Renal cortical epithelial cell (primary cell): ENCODE measurements around the gene CHMP4A. TPM values are rescaled to one million over a fixed set of nuclear protein-coding genes. Genes with fewer than 3 reads are reported as not detected.
"Not testable (repeated sequence)": the region's sequence is repeated elsewhere in the genome, so short reads cannot be mapped to it uniquely, and the experiment has no call there.

Experiments
- DNase-seq: peaks from one replicate; pipeline ENCODE4 v3.0.0-alpha.2; 2011; ENCODE audit warnings: low read depth
- total RNA-seq: library from RNA; depleted of rRNA; stranded (reverse); fragments of >200 nt; gene quantifications from 2 replicates; pipeline ENCODE4 v1.2.3, GENCODE V29; 2014

CHMP4A gene
- total RNA-seq, 1 donor from 2014 or later: 65.1 TPM

DNA sequence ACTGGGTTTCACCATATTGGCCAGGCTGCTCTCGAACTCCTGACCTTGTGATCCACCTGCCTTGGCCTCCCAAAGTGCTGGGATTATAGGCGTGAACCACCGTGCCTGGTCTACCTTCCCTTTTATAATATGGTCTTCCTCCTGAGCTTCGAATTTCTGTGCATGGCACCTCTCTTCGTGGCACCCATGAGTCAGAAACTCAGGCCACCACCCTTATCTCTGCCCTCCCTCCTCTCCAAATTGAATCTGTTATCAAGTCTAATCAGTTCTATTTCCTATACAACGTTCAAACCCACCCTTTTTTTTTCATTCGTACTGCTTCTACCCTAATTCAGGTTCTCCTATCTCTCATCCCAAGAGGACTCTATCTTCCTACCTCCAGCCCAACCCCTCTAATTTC, 34.1 kb upstream of the CHMP4A start:
- no peak for DNase-seq

DNA sequence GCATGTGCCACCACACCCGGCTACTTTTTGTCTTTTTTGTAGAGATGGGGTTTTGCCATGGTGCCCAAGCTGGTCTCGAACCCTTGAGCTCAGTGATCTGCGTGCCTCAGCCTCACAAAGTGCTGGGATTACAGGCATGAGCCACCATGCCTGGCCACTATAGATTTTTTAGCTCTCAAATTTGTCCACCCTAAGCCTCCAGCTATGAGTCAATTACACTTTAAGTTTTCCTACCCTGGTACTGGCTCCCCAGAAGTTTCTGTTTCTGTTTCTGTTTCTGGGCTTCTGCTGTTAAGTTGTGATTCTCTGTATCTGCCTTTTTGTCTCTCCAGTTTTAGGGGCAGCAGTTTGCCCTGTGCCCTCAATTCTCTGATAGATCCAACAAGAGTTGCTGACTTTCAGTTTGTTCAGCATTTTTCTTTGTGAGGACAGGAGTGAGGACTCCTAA, 33.5 kb upstream of the CHMP4A start:
- DNase-seq: no peak

DNA sequence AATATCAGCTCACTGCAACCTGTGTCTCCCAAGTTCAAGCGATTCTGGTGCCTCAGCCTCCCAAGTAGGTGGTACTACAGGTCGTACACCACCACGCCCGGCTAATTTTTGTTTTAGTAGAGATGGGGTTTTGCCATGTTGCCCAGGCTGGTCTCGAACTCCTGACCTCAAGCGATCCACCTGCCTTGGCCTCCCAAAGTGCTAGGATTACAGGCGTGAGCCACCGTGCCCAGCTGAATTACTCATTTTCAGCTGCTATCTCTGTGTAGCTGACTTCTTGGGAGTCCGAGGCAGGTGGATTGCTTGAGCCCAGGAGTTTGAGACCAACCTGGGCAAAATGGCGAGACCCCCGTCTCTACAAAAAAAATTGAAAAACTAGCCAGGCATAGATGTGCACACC, 32.1 kb upstream of the CHMP4A start:
- DNase-seq: not testable (repeated sequence)

DNA sequence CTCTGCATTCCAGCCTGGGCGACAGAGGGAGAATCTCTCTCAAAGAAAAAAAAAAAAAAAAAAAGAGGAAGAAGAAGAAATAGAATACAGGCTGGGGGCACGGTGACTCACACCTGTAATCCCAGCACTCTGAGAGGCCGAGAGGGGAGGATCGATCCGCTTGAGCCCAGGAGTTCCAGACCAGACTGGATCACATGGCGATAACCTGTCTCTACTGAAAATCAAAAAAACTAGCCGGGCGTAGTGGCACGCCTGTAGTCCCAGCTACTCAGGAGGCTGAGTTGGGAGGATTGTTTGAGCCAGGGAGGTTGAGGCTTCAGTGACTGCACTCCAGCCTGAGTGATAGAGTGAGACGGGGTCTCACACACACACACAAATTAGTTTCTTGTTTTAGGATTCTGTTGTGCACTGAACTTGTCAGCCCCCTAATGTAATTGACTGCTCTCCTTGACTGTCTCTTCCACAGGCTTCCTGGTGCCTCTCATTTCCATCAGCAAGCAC, 30.1 kb upstream of the CHMP4A start:
- peak; percentile 9 for DNase-seq

DNA sequence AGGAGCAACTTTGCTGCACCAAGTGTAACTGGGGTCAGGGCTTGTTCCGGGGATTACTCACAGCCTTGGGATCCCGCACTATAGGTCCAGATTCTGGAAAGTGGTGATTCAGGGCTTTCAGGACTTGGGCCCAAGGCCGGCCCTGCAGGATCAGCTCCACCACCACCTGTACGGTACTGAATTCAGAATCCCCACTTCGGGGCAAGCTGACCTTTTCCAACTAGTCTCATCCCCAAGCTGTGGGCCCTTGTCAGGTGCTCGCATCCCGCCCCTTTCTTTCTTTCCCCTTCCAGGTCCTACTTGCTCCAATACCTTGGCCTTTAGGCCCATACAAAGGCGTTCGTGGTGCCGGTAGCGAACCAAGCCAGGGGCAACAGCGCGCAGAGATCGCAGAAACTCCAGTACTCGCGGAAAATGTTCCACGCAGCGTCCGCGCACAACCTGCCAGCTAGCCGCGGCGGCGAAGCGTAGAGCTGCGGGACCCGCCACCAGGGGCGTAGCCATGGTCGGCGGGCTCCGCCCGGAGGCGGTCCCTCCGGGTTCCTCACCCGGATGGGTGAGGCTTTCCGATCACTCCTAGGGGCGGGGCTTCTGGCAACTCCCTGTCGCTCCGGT, 28.6 kb upstream of the CHMP4A start:
- peak; percentile 80 for DNase-seq

DNA sequence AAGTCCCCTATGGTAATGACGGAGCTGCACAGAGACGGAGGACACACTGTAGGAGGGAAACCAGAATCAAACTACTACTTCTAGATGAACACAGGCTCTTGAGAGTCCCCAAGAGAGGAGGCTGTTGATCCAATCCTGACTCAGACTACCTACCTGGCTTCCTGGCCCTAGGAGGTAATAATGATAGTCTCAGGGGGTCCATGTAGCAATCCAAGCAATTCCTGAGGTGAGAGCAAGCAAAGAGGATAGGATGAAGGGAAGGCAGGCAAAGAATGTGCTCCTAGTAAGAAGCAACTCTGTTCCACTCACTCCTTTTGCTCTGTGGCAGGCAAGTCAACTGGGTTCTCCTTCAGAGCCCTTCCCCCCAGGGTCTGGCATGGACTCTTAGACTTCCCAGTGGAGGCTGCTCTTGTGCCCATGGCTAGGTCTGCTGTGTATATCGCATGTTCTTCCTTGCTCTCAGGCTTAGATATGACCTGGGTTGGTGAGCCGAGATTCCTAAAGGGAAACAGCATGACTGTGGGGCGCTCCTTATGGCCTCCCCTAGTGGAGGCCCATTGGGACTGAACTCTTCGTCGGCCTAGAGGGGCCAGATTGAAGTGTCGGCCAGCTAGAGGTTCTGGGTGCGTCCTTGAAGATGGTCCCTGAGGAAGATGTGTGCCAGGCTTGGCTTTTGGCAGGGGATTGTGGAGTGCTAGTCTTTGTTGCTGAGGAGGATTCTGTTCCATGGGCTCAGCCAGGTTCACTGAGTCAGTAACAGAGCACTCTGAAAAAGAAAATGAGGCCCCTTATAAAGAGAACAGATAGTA, 27.0 kb upstream of the CHMP4A start:
- DNase-seq: no peak

DNA sequence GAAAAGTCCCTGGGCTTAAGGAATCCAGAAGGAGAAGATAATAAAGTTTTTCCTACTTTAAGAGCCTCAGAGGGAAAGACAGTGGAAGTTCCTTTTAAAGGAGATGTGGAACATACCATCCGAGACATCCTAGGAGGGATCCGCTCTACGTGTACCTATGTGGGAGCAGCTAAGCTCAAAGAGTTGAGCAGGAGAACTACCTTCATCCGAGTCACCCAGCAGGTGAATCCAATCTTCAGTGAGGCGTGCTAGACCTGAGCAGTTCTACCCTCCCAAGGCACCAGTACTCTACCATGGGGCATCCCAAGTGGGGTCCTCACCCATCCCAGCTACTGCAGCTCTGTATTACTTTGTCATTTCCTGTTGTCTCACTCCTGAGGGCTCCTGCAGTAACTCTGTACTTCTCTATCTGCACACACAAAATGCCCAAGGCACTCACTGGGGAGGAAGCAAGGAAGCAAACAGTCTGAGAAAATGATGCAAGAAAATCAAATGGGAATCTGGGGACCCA, 25.3 kb upstream of the CHMP4A start:
- DNase-seq: no peak

DNA sequence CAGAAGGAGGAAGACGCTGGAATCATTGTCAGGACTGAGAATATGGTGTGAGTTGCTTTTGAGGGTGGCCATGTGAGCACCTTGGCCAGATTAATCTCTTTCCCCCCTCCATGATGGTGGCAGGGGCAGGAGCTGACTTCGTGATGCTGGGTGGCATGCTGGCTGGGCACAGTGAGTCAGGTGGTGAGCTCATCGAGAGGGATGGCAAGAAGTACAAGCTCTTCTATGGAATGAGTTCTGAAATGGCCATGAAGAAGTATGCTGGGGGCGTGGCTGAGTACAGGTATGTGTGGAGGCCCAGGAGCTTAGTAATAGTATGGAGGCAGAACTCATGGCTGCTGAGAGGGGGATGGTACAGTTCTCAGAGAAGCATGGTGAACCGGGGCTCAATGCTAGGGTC, 24.8 kb upstream of the CHMP4A start:
- peak; percentile 33 for DNase-seq

DNA sequence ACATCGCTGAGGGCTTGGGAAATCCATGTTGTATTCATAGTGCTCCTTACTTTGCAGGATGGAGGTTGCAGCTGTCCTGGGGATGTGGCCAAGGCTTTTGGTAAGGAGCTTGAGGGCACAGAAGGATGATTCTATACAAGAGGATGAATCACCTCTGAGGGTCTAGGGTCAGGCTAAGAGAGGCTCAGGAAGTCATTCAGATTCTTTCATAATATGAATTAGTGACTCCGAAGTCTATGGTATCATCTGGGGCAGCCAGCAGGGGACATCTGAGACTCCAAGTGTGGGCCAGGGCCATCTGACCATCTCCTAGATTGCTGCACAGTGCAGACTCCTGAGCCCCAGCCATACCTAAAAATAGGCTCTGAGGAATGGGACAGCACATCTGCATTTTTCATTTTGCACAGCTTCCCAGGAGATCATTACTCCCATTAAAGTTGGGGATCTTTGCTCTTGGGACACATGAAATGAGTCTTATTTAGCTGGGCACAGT, 24.2 kb upstream of the CHMP4A start:
- DNase-seq: no peak

DNA sequence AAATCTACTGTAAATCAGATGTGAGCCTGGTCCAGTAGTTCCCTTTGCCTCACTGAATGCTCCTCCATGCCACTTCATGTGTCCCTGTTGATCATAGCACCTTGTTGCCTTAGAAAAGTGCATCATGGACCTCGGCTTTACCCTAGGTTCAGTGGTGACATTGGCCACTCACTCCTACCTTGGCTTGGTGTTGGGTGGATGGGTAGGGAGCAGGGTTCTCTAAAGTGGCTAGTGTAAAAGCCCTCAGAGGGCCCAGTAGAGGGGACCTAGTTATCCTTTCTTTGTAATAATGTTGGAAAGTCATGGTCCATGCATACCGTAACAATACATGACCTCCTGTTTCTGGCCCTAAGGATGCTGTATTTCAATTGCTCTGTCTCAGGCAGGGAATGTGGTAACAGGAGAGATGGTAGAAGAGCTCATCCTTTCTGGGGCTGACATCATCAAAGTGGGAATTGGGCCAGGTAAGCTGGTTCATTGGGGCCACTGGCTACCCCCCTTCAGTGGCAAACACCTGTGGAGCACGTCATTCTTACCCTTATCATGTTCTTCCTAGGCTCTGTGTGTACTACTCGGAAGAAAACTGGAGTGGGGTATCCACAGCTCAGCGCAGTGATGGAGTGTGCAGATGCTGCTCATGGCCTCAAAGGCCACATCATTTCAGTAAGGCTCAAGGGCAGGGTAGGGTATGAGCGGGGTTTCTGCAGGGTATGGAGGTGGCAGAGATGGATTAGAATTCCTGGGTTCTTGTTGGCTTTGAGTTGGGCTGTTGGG, 23.6 kb upstream of the CHMP4A start:
- no peak for DNase-seq

DNA sequence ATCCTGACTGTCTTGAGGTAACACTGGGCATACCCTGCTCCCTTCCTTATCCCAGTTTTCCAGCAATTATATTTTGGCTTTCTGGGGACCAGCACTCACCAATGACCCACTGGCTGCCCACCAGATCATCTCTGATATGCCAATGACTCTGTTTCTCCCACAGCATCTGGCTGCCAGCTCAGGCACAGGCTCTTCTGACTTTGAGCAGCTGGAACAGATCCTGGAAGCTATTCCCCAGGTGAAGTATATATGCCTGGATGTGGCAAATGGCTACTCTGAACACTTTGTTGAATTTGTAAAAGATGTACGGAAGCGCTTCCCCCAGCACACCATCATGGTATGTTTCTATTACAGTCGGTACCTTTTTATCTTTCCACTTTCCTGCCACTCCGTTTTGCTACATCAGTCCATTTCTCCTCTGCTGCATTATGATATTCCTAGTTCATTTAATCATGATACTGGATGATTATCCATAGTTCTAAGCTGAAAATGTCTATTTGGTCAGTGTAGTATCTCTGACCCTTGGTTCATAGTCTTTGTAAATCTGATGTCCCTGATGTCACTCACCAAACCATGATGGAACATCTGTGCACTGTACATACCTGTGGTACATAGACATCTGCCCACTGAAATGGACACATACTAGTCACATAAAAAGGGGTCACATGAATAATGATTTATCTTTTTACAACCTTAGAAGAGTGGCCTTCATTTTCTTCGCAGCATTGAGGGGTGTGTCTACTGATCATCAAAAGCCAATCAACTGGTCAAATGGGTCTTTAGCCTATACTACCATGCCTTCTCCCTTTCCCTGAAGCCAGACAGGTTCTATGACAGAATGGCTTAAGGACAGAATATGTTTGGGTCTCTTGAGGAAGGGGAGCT, 22.8 kb upstream of the CHMP4A start:
- DNase-seq: no peak

DNA sequence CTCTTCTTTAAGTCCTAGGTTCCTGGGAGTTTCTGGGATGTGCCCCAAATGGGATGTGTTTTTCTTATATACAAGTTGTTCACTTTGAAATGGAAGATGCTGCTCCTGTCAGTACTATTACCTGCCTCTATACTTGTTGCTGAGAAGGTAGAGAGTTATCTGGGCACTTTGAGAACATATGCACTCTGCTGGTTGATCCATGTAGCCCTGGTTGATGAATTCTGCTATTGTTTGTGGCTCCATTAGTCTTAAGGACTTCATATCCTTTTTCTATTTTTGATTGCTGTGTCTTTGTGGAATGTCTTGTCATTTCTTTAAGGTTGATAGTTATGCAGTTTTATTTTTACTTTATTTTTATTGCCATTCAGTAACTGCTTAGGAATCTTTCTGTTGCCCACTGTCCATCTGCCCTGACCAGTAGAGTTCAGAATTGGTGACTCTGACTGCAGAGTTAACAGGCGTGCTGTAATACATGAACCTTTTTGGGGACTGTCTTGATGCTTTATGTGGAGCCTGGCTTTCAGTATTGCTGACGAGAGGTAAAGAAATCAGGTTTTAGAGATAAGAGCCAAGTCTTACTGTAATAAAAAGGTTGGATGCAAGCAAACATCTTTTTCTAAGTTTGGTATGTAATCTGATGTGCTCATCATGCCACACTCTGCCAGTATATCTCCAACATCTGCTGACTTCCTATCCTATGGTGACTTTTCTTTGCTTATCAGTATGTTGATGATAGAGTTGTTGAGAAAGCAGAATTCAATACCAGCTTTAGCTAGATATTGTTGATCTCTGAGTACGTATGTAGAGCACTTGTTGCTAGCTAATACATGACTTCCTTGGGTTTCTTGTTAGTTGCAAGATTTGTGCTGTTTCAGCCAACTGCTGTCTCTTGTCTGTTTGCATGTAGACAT, 21.1 kb upstream of the CHMP4A start:
- no peak for DNase-seq

DNA sequence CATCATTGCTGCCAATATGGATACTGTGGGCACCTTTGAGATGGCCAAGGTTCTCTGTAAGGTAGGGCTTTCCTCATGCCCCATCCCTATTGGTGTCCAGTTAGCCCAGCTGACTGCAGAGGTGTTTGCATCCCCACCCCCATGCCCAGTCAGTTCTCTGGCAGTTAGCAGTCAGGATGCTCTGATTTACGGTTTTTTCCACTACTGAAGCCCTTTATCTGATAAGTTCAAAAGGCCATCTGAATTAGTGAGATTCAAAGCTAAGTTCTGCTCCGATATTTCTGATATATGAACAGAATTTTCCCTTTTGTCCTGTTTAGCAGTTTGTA, 20.2 kb upstream of the CHMP4A start:
- no peak for DNase-seq

DNA sequence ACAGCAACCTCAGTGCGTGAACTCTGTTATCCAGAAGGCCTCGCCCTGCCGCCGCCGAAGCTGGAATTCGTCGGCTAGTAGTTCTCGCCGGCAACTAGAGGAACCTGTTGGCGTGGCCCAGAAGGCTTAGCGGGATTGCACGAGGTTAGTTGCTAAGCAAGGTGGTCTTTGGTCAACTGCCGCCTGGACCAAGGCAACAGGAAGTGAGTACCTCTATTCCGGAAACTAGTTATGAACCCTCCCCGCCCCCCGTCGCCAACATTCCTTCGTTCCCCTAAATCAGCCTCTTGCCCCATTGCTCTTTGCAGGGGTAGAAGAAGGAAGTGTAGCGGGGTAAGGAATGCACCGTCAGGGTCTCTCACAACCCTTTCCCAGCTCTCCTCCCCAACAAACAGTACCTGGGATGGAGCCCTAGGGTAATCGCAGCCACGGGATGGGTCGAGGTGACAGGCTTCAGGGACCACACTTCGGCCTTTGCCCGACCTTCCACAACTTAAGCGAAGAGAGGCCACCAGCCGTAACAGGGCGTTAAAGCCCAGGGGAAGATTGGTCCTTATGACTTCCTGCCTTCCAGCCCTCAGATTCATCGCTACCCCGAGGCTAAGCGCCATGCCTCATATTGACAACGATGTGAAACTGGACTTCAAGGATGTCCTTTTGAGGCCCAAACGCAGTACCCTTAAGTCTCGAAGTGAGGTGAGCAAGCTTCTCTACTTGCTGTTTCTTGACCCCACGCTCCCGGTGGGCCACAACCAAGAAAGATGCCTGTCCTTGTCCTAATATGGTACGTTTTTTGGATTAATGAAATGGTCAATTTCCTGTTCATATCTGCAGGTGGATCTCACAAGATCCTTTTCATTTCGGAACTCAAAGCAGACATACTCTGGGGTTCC, 19.6 kb upstream of the CHMP4A start, which contains the start of gene GMPR2:
TSS of gene GMPR2 (plus strand) at position 285 of the 893 bp plus-strand sequence. CDS start at position 610, 325 bp downstream.
- DNase-seq: no peak

DNA sequence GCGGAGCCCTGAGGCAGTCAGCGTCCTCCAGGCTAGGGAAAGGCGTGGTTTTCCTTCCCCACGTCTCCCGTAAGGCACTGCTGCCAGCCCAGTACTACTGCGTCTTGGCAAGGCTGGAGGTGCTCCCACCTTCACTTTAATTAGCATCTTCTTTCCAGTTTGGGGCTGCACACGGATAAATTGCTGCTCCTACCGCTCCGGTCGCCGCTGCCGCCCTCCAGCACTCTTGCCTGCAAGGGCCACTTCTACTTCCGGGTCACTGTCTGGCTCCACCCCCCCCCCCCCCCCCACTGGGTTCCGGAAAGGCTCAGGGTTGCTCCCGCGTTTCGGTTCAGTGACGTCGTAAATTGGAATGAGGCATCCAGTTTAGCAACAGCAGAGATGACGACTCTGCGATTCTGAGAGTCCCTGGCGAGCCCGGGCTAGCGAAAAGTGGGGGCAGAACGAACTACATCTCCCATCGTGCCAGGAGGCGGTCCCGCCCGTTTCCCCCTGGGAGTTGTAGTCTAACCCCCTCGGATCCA, 18.9 kb upstream of the CHMP4A start, which contains the start of gene NEDD8:
TSS of gene NEDD8 (minus strand) at position 247 of the 524 bp plus-strand sequence. CDS start at position 147, 100 bp downstream.
- peak; percentile 84 for DNase-seq

DNA sequence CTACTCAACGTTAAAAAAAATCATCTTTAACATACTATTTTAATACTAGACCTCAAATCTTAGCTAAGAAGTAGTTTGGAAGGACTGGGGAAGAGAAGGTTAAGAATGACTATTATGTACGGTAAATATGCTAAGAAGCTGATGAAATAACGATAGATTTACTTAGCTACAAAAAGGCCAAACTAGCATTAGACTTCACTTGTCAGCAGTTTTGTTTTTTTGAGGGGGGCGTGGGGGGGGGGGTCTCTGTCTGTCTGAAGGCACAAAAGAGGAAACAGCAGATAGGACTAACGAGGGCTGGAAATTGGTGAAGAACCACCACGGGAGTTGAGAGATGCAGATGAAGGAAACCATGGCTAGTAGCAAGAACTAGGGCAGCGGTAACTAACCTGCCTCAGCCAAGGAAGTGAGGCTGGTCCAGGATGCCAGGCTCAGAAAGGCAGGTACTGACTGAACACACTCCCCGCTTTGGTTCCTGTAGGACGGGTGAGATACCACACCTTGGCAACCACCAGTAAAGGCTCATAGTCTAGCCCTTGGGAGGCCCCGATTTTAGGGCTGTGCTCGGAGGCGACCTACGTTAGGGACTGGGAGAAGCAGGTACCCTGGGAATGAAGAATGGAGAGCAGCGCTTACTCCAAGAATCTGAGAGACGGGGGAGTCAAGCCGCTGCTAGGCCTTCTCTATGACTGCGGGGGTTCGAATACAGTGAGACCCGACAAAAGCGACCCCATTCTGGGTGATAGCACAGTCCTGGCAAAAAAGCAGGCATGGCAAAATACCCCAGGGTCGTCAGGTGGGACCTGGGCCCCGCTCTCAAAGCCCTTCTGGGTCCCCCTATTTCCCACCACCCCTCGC, 18.2 kb upstream of the CHMP4A start:
- no peak for DNase-seq

DNA sequence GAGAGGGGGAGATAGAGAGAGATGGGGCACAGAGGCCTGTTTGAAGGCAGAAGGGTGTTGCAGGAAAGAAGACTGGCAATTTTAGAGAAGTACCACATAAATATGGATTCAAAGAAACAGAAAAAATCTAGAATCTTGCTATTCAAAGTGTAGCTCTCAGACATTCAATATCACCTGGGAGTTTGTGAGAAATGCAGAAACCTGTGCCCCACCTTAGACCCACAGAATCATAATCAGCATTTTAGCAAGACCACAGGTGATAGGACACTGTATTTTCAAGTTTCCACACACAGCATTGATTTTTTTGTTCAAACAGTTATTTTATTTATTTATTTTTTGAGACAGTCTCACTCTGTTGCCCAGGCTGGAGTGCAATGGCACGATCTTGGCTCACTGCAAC, 15.6 kb upstream of the CHMP4A start:
- no peak for DNase-seq

DNA sequence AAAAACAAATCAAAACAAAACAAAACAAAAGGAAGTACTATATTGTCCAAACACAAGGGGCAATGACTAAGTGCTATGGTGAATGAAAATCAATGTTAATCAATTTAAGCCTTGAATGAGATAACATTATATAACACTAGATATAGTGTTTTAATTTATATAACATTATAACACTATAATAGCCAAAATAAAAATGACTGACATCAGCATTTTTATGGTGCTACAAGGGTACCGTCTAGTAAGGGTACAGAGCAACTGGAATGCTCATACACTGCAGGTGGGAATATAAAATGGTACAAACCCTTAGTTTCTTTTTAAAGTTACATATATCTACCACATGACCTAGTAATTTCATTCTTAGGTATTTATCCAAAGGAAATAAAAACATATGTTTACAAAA, 13.2 kb upstream of the CHMP4A start:
- no peak for DNase-seq
